ENCODE measurements around the gene FHAD1. TPM values are rescaled to one million over a fixed set of nuclear protein-coding genes. Genes with fewer than 3 reads are reported as not detected.

Gene FHAD1
- polyA plus RNA-seq, 3 donors = 0.67 to 0.69 TPM; not detected in 1

- DNase-seq = no peak
- Histone ChIP-seq H3K9ac (ENCODE audit: insufficient read depth, low read length, poor library complexity, severe bottlenecking) (no peak overlapping the region), H3K79me2 (ENCODE audit: insufficient read depth, low read length) (no peaks in the 10 kb centered on the region), H3K4me1 (ENCODE audit: control insufficient read depth in 1 of 2, insufficient read depth in 2 of 2, low read length in 2 of 2) (peaks cover 10 to 12% of the 10 kb centered on the region in 2 donors), H4K20me1 (ENCODE audit: insufficient read depth, low read length) (no peaks in the 10 kb centered on the region), H3K4me3 (replicated peaks in 1 of 3; ENCODE audit: low read depth in 2 of 3, low read length in 3 of 3) (no peak overlapping the region), H3K36me3 (replicated peaks in 1 of 2; ENCODE audit: control insufficient read depth in 1 of 2, insufficient read depth in 2 of 2, low read length in 2 of 2) (no peaks in the 10 kb centered on the region), H3K27me3 (ENCODE audit: control insufficient read depth in 2 of 2, insufficient read depth in 2 of 2, low read length in 2 of 2) (no peaks in the 10 kb centered on the region), H3K27ac (ENCODE audit: low read depth in 1 of 2, low read length in 2 of 2) (no peak overlapping the region), H3K9me3 (replicated peaks in 1 of 2; ENCODE audit: control insufficient read depth in 1 of 2, insufficient read depth in 1 of 2, low read length in 2 of 2) (no peaks in the 10 kb centered on the region), H3K4me2 (replicated peaks; ENCODE audit: extremely low read depth, low read length, poor library complexity, severe bottlenecking) (no peak overlapping the region), H2AFZ (ENCODE audit: insufficient read depth, low read depth, low read length, poor library complexity, severe bottlenecking) (no peak overlapping the region)
- H3K27ac Mint-ChIP-seq = no peak overlapping the region
- H3K36me3 Mint-ChIP-seq = no peaks in the 10 kb centered on the region
- peaks cover 11 to 20% (median 20%) of the 10 kb centered on the region in 3 donors for H3K27me3 Mint-ChIP-seq (ENCODE audit: low read depth in 3 of 3)
- WGBS (ENCODE audit: insufficient coverage) = no CpG with 5 or more reads among the region's 2 CpGs
- no peak for TF ChIP-seq CTCF (IDR thresholded peaks at IDR 0.05)
- peaks cover 16% of the 10 kb centered on the region for H3K4me1 Mint-ChIP-seq
- intact Hi-C loops (cut with micrococcal nuclease) = no loop called here
- no peak overlapping the region for H3K4me3 Mint-ChIP-seq
- H3K9me3 Mint-ChIP-seq = peaks cover 0 to 3% (median 0%) of the 10 kb centered on the region in 7 donors
These were observed 84.7 kb downstream of the FHAD1 start for GRCh38 chr1:15331734-15332133.

GRCh38 chr1:15332525-15332924 lies 85.5 kb downstream of the FHAD1 start:
- Histone ChIP-seq H3K79me2 (ENCODE audit: insufficient read depth, low read length) (no peaks in the 10 kb centered on the region), H3K4me3 (replicated peaks in 1 of 3; ENCODE audit: low read depth in 2 of 3, low read length in 3 of 3) (no peak overlapping the region), H3K36me3 (replicated peaks in 1 of 2; ENCODE audit: control insufficient read depth in 1 of 2, insufficient read depth in 2 of 2, low read length in 2 of 2) (no peaks in the 10 kb centered on the region), H3K4me1 (ENCODE audit: control insufficient read depth in 1 of 2, insufficient read depth in 2 of 2, low read length in 2 of 2) (peaks cover 10 to 12% of the 10 kb centered on the region in 2 donors), H3K27me3 (ENCODE audit: control insufficient read depth in 2 of 2, insufficient read depth in 2 of 2, low read length in 2 of 2) (no peaks in the 10 kb centered on the region), H3K9ac (ENCODE audit: insufficient read depth, low read length, poor library complexity, severe bottlenecking) (no peak overlapping the region), H3K9me3 (replicated peaks in 1 of 2; ENCODE audit: control insufficient read depth in 1 of 2, insufficient read depth in 1 of 2, low read length in 2 of 2) (no peaks in the 10 kb centered on the region), H3K27ac (ENCODE audit: low read depth in 1 of 2, low read length in 2 of 2) (no peak overlapping the region), H3K4me2 (replicated peaks; ENCODE audit: extremely low read depth, low read length, poor library complexity, severe bottlenecking) (no peak overlapping the region), H4K20me1 (ENCODE audit: insufficient read depth, low read length) (no peaks in the 10 kb centered on the region), H2AFZ (ENCODE audit: insufficient read depth, low read depth, low read length, poor library complexity, severe bottlenecking) (no peak overlapping the region)
- TF ChIP-seq CTCF (IDR thresholded peaks at IDR 0.05) = no peak
- H3K9me3 Mint-ChIP-seq = peaks cover 0 to 3% (median 0%) of the 10 kb centered on the region in 7 donors
- H3K27me3 Mint-ChIP-seq (ENCODE audit: low read depth in 3 of 3) = peaks cover 11 to 17% (median 17%) of the 10 kb centered on the region in 3 donors
- peaks cover 16% of the 10 kb centered on the region for H3K4me1 Mint-ChIP-seq
- no peaks in the 10 kb centered on the region for H3K36me3 Mint-ChIP-seq
- WGBS (ENCODE audit: insufficient coverage) = 100% methylated on average over 2 of the region's 4 CpGs
- intact Hi-C loops (cut with micrococcal nuclease) = no loop called here
- no peak for DNase-seq
- H3K4me3 Mint-ChIP-seq = no peak overlapping the region
- no peak overlapping the region for H3K27ac Mint-ChIP-seq
